ENCODE results near the gene PASK. TPM values are rescaled to one million over a fixed set of nuclear protein-coding genes. Genes with fewer than 3 reads are reported as not detected.

PASK gene
- total and polyA plus RNA-seq, 9 of the 15 experiments (the other 6 are each of a cell fraction or from before 2014, with no cell fraction given): 1.5 to 30.3 (median 9.9) TPM

- peak; percentile 16 to 53; a peak in 2 of 4 replicates for TF ChIP-seq TEAD1 (CRISPR knock-in tag; IDR thresholded peaks at IDR 0.05)
- peak; percentile 83; the same call in 1 of the 2 replicates for TF ChIP-seq PHF8 (IDR thresholded peaks at IDR 0.05; ENCODE audit: borderline replicate concordance, low read length)
- peak; percentile 98 for TF ChIP-seq BCOR (IDR thresholded peaks at IDR 0.05)
- peak; percentile 56 for TF ChIP-seq SAP30 (IDR thresholded peaks at IDR 0.05; ENCODE audit: borderline replicate concordance, insufficient read depth, low read depth, low read length, poor library complexity, severe bottlenecking)
- TF ChIP-seq IRF2 (CRISPR knock-in tag; IDR thresholded peaks at IDR 0.05): no peak
- peak; percentile 89 for TF ChIP-seq POLR2G (IDR thresholded peaks at IDR 0.05; ENCODE audit: low read depth, low read length)
- peak; percentile 38 to 39; a peak in 2 of 4 replicates for TF ChIP-seq MAZ (CRISPR knock-in tag; conservative IDR thresholded peaks at IDR 0.05 in 1 of 2, IDR thresholded peaks at IDR 0.05 in 1 of 2)
- TF ChIP-seq SREBF2 (CRISPR knock-in tag; IDR thresholded peaks at IDR 0.05): no peak
- 0 out of 2 replicates have a peak, but pooled peaks have one; percentile 36 for TF ChIP-seq RNF2 (IDR thresholded peaks at IDR 0.05)
- no peak for TF ChIP-seq TSC22D4 (tag; IDR thresholded peaks at IDR 0.05)
- no peak for TF ChIP-seq ZBTB33 (CRISPR knock-in tag; IDR thresholded peaks at IDR 0.05)
- TF ChIP-seq CCNT2 (IDR thresholded peaks at IDR 0.05; ENCODE audit: borderline replicate concordance, extremely low read depth, insufficient read length, low read depth, low read length): peak; percentile 43
- TF ChIP-seq ZBTB40 (IDR thresholded peaks at IDR 0.05): peak; percentile 54; the same call in 1 of the 2 replicates
- TF ChIP-seq ZBTB40 (CRISPR knock-in tag; IDR thresholded peaks at IDR 0.05): no peak
These were observed 820 bp upstream of the PASK start, which contains the start of gene PPP1R7 (continued) for GRCh38 chr2:241149925-241150659.
